NOMO-1 (cell line): Measurements from ENCODE around the gene SMIM35.

Source experiments
- DNase-seq, 2 experiments: peaks; one replicate each; lab custom pipeline; 2025; ENCODE audit not compliant: unreplicated experiment in 2 of 2; lab: John Stamatoyannopoulos, UW

Gene SMIM35

DNA sequence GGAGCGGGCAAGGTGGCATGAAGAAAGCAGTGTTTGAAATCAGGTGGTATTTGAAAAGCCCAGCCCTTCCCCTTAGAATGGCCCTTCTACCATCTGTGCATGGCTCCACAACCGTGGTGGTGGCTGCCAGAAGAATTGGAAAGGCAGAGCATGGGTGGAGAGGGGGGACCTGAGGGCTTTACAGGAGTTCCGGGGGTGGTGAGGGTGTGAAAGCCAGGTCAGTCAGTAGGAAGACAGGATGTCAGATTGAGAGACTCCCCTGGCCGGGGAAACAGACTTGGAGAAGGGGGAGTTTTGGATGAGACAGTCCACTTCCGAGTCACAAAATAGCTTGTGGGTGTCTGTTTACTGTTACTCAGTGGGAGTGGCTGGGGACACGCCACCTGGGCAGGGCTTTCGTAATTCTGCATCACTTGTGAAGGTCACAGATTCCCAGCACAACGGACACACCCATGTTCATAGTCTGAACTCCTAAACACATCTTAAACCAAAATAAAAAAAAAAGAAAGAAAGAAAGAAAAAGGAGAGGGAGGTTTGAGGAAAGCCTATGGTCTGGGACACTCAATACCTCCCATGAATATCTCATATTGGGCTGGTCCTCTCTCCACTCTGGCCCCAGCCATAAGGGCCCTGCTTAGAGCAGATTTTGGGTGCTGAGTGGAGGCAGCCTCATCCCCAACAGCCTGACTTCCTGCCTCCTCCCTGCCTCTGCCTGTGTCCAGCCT is 24.4 kb upstream of the SMIM35 start:
- DNase-seq, result no peak

DNA sequence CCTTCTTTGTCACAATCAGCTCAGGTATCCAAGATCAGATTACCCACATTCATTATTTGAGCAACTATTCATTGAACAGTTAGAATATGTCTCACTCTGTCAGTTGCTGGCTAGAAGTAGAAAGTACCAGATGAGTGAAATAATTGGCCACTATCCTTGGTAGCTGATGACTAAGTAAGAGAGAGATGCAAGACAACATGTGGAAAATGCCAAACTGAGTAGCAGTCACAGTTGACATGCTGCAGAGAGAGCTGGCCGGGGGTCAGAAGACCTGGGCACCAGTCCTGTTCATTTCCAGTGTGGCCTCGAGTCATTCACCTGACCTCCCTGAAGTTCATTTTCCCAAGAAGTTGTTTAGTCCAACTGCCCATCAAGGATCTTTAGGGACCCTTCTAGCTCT is 22.5 kb upstream of the SMIM35 start:
- DNase-seq, result no peak

GRCh38 chr11:118108513-118108912 is 21.8 kb upstream of the SMIM35 start:
- DNase-seq, result no peak

DNA sequence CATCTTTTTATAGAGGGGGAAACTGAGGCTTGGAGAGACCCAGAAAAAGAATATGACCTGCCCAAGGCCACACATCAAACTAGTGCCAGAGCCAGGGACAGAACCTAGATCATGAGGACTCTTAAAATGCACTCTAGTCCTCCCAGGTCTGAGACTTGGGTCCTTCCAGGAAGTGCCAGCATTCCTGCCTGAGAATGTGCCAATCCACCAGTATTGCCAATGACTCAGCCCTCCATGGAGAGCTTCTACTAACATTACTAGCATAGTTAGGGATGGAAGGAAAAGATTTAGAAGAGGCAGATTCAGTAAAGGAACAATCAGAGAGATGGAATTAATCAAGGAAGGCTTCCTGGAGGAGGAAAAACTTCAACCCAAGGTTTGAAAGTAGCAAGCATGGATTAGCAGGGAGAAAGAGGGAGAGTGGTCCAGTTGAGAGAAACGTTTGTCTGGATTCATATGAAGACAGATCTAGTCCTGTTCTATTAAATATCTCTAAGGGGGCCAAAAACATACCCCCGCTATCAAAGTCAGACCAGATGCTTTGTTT is 20.1 kb upstream of the SMIM35 start:
- no peak for DNase-seq

- no peak for DNase-seq
Observed at GRCh38 chr11:118105657-118106305, 19.0 kb upstream of the SMIM35 start.

DNA sequence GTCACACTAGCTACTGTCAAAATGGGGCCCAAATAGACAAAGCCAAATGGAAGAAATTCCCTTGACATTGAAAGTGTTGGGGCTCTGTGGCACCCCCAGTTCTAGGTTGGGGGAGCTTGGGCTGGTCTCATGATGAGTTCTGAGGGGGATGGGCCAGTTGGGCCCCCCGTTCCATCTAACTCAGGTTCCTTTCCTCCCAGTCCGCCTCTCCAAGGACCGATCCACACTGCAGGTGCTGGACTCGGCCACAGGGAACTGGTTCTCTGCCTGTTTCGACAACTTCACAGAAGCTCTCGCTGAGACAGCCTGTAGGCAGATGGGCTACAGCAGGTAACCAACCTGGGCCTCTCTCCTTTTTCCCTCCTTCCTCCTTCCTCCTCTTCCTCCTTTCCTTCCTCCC is 17.7 kb upstream of the SMIM35 start:
- DNase-seq, result no peak

GRCh38 chr11:118102721-118103261 is 16.0 kb upstream of the SMIM35 start:
- no peak for DNase-seq

- no peak for DNase-seq
Observed at GRCh38 chr11:118100691-118101232, 14.0 kb upstream of the SMIM35 start.

DNA sequence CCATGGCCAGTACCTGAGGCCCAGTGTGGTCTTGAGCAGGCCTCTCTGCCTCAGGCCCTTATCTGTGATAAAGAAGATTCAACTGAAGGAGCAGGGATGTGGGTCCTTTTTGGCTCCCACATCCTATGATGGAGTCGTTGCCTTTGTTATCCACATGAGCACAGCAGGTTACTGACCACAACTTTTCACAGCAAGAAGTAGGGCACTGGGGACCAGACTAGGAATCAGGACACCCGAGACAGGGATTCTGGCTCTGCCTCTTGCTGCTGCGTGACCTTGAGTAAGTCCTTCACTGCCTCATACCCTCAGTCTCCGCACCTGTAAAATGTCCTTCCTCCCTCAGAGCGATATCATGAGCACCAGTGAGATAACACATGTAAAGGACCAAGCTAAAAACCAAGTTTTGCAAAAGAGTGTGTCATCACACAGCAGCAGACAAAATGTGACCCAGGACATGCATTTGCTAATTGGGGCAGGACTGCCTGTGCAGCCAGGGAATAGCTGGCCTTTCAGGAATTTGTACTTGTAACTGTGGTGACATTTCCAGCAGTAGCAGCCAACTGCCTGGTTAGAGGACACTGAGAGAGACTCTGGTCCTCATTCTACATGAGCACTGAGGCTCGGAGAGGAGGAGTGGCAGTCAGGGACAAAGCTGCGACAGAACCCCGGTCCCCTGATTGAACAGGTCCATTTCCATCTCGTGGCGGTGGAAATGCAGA is 13.2 kb upstream of the SMIM35 start:
- no peak for DNase-seq

- no peak for DNase-seq
Observed at GRCh38 chr11:118098996-118099837, 12.5 kb upstream of the SMIM35 start.

- no peak for DNase-seq
Observed at GRCh38 chr11:118095967-118096367, 9.2 kb upstream of the SMIM35 start.

- no peak for DNase-seq
Observed at GRCh38 chr11:118095493-118095892, 8.7 kb upstream of the SMIM35 start.

GRCh38 chr11:118092907-118093571 is 6.3 kb upstream of the SMIM35 start:
- DNase-seq, result no peak

DNA sequence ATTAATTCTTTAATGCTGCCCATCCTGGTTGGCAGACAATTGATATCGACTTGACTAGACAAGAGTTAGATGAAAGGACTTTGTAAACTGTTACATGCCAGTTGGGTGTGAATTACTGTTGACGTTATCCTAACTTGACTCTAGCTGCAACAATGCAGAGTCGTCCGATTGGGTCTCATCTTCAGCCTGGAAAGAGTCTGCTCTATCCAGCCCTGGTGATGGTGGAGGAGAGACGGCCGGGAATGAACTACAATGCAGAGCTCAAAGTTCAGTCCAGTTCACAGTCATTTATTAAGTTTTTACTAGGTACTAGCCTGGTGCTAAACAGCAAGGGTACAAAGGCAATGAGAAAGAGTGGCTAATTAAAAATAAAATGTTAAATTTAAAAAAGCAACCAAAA is 4.9 kb upstream of the SMIM35 start:
- no peak for DNase-seq

DNA sequence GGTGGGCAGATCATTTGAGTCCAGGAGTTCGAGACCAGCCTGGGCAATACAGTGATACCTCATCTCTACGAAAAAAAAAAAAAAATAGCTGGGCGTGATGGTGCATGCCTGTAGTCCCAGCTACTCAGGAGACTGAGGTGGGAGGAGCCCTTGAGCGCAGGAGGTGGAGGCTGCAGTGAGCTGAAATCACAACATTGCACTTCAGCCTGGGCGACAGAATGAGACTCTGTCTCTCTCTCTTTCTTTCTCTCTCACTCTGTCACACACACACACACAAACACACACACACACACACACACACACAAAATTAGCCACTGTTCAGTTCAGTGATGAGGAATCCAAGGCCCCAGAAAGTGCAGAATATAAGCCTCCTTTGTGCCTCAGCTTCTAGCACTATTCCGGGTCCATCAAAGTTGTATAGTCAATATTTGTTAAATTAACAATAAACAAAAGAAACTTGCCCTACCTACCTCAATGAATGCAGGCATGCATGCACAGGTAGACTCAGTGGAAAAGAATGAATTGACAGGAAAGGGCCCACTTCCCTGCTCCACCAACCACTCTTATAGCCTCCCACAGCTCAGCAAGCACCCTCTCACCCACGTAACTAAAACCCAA is 3.9 kb upstream of the SMIM35 start:
- DNase-seq, result no peak

DNA sequence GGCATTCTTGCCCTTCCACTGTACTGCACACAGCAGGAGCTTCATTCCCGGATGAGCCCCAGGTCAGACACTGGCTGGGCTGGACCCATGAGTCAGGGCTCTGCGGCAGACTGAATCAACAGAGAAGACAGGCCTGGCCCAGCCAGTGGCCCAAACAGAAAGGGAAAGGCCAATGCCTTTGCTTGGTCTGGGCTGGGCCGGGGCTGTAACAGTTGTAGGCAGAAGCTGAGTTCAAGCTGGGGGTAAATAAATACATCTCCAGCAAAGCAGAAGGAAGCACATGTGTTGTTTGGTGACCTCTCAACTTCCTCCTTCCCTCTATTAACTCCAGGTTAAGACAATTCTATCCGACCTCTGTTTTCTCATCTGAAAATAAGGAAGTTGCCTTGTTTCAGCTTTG is 1.8 kb upstream of the SMIM35 start:
- DNase-seq, result peak; percentile 80 to 97

- peak in 1 of 2 experiments; percentile 2 for DNase-seq
Observed at GRCh38 chr11:118087931-118088330, 1.2 kb upstream of the SMIM35 start.

GRCh38 chr11:118084656-118085055 is 2.1 kb downstream of the SMIM35 start:
- no peak for DNase-seq

DNA sequence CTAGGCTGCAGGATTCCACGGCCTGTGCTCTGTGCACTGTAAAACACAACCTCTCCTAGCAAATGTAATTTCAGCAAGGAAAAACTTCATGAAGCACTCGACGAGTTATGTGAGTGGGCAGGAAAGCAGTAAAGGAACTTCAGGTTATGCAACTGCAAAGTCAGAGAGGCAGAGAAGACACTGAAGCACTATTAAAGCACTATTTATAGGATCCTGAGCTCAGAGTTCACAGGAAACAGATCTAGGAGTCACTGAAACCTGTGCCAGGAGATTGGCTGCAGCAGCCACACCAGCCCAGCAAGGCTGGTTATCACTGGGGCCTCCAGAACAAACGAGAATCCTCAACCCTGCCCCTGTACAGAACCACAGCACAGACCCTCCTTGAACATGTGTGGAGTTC is 2.5 kb downstream of the SMIM35 start:
- DNase-seq, result peak; percentile 84 to 98
